ENCODE measurements around the gene PDSS2. TPM values are rescaled to one million over a fixed set of nuclear protein-coding genes. Genes with fewer than 3 reads are reported as not detected.
"Not testable (repeated sequence)": the region's sequence is repeated elsewhere in the genome, so short reads cannot be mapped to it uniquely, and the experiment has no call there.

The PDSS2 gene
- total RNA-seq, 1 experiment from 2014 or later: 8.2 TPM

DNA sequence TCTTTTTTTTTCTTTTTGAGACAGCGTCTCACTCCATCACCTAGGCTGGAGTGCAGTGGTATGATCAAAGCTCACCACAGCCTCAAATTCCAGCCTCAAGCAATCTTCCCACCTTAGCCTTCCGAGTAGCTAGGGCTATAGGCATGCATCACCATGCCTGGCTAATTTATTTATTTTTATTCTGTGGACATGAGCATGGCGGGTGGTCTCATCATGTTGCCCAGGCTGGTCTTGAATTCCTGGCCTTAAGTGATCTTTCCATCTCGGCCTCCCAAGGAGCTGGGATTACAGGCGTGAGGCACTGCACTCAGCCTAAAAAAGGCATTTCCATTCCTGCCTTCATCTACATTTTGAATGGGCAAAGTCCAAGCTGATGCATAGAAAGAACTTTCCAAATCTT lies 287.9 kb downstream of the PDSS2 start:
- no peak for DNase-seq (ENCODE audit: low spot score)

DNA sequence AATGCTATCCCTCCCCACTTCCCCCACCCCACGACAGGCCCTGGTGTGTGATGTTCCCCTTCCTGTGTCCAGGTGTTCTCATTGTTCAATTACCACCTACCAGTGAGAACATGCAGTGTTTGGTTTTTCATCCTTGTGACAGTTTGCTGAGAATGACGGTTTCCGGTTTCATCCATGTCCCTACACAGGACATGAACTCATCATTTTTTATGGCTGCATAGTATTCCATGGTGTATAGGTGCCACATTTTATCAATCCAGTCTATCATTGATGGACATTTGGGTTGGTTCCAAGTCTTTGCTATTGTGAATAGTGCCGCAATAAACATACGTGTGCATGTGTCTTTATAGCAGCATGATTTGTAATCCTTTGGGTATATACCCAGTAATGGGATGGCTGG lies 295.1 kb downstream of the PDSS2 start:
- not testable (repeated sequence) for DNase-seq (ENCODE audit: low spot score)

DNA sequence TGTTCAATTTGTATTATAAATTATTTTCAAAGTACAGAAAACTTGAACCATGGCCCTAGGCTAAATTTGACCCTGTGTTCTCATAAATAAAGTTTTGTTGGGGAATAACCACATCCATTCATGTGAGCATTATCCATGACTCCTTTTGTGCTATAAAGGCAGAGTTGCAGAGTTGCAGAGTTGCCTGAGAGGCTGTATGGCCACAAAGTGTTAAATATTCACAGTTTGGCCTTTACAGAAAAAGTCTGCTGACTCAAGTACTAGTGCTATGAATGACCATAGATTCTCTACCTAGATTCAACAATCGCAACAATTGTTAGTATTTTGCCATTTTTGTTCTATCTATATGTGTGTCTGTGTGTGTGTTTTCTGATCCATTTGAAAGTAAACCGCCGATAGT lies 297.8 kb downstream of the PDSS2 start:
- no peak for DNase-seq (ENCODE audit: low spot score)

DNA sequence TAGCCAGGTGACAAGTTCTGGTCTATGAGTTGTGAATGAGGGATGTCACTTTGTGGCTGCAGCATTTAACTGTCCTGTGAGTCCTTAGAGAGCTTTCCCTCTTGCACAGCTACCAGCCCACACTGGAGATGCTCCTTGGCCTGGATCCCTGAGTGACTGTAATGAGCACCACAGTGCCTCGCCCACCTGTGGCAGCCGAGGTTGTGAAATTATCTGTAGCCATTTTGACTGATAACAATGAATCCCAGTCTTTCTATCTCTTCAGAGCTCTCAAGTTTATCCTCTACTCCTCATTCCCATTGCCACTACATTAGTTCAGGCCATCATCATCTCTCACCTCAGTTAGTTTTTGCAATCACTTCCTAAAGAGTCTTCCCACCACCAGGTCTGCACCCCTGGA lies 302.7 kb downstream of the PDSS2 start:
- DNase-seq (ENCODE audit: low spot score): no peak

DNA sequence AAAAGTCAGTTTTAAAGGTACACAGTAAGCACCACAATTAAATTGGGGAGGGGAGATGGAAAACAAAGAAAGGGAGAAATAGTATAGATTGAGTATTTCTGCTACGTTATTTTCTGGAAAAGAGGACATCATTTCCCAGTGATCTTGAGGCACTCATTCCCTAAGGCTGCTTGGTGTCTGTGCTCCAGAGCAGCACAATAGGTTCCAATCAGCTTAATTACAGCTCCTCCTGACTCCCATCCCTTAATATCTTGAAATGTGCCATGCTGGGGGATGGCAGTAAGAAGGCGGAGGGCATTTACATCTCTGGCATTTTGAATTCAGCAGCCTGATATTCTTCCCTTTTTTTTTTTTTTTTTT lies 304.6 kb downstream of the PDSS2 start:
- no peak for DNase-seq (ENCODE audit: low spot score)

DNA sequence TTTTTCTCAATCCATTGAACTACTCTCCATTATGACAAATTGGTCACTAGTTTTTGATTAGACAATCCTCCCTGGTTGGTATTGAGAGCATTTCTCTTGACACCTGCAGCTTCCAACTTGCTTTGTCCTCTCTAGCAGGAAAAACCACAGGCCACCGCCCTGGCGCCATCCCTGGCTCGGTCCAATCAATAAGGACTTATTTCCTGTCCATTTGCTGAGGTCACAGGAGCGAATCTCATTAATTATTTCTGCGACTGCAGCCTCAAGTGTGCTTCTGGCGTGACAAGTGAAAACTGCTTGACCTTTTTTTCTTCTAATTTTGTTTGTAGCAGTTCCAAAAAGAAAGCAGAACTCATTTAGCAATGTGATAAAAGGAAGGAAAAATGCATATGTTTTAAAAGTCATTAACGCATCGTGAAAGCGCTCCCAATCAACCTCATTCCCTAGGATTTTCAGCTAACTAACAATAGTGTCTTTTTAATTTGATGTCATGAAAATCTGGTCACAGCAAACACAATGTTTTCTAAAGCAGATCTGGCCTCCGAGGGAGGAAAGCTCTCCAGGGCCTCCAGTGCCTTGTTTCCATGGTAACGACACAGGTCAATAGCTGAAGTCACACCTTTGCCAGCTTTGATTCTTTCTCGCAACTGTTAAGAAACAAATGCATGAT lies 305.1 kb downstream of the PDSS2 start:
- no peak for DNase-seq (ENCODE audit: low spot score)

DNA sequence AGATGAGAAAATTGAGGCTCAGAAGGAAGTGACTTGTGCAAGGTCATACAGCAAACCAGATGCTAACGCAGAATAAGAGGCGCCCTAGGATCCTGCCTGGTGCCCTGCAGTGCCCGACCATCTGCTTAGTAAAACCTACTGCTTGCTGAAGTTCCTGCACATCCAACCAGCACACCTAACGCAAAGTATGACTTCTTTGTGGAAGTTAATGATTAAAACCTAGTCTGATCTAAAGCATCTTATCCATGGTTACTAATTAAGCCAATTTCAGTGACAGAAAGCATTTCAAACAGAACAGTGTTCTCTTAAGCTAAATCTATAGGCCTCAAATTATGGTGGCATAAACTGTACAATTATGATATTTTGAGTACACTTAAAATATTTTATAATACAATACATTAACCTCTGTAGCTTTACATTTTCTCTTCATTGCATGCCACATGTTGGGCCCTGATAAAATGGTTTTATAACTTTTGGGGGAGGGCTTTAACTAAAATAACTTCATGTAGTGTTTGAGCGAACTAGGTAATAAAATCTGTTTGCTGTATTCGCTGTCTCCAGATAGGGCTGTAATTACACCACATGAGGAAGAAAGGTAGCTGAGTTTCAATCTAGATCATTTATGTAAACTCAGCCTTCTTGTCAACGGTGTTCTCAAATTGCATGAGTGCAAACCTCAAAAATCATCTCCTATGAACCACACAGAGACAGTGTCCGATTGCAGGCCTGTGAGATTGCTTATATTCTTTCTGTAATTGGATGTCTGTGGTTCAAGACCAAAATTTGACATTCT lies 306.5 kb downstream of the PDSS2 start:
- no peak for DNase-seq (ENCODE audit: low spot score)

DNA sequence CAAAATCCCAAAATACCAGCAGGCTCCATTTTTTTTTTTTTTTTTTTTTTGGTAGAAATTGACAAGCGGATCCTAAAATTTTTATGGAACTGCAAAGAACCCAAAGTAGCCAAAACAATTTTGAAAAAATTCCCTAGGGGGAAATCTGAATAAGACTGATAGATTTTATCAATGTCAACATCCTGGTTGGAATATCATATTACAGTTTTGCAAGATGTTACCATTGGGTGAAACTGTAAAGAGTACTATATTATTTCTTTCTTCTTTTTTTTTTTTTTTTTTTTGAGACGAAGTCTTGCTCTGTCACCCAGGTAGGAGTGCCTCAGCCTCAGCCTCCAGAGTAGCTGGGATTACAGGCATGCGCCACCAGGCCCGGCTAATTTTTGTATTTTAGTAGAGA lies 314.7 kb downstream of the PDSS2 start:
- no peak for DNase-seq (ENCODE audit: low spot score)

DNA sequence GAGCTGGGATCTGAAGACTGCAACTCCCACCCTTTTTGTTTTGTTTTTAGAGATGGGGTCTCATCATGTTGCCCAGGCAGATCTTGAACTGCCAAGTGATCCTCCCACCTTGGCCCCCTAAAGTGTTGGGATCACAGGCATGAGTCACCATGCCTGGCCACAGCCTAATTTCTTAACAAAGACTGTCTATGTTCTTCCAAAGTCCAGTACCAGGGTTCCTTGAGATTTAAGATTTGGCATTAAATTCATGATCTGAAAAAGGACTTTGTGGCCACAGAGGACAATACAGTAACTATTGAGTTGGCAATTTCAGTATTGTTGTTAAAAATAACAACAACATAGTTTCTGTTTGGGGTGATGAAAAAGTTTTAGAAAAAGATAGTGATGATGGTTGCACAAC lies 315.4 kb downstream of the PDSS2 start:
- no peak for DNase-seq (ENCODE audit: low spot score)

DNA sequence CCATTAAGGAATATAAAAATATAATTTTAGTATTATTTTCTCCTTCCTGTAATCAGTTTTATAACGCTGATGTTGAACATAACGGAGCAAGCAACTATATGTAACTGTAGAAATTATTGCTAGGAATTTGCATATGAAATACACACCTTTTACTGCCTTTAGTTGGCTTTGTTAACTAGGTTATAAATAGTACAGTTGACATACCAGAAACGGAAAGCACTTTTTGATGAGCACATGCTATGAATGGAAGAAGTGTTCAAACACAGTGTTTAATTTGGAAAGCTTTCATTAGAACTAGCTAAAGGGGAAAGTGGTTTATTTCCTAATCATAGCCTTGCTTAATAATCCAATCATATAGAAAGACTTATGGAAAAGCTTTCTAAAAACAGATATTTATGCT lies 318.8 kb downstream of the PDSS2 start:
- no peak for DNase-seq (ENCODE audit: low spot score)

DNA sequence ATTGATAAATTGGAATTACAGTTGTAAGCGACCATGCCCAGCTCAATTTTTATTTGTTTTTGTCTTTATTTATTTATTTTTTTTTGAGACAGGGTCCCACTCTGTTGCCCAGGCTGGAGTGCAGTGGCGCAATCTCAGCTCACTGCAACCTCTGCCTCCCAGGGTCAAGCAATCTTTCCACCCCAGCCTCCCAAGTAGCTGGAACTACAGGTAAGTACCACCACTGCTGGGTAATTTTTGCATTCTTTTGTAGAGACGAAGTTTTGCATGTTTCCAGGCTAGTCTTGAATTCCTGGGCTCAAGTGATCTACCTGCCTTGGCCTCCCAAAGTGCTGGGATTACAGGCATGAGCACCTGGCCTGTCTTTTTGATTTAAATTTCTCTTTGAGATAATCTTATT lies 323.0 kb downstream of the PDSS2 start:
- DNase-seq (ENCODE audit: low spot score): not testable (repeated sequence)

DNA sequence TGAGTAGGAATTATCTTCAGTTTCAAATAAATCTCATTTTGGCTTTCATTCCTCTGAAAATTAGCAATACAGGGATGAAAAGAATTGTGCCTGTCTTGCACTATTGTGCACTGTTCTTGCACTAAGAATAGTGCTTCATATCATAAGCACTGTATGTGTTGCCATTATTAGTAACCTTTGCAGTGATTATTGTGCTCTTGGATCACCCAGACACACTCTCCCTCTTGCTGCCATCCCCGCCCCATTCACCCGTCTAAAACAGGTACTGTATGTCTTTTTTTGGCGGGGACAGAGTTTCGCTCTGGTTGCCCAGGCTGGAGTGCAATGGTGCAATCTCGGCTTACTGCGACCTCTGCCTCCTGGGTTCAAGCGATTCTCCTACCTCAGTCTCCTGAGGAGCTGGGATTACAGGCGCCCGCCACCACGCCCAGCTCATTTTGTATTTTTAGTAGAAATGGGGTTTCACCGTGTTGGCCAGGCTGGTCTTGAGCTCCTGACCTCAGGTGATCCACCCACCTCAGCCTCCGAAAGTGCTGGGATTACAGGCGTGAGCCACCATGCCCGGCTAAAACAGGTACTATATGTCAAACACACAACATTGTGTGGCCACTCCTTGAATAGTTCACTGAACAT lies 324.2 kb downstream of the PDSS2 start:
- not testable (repeated sequence) for DNase-seq (ENCODE audit: low spot score)

DNA sequence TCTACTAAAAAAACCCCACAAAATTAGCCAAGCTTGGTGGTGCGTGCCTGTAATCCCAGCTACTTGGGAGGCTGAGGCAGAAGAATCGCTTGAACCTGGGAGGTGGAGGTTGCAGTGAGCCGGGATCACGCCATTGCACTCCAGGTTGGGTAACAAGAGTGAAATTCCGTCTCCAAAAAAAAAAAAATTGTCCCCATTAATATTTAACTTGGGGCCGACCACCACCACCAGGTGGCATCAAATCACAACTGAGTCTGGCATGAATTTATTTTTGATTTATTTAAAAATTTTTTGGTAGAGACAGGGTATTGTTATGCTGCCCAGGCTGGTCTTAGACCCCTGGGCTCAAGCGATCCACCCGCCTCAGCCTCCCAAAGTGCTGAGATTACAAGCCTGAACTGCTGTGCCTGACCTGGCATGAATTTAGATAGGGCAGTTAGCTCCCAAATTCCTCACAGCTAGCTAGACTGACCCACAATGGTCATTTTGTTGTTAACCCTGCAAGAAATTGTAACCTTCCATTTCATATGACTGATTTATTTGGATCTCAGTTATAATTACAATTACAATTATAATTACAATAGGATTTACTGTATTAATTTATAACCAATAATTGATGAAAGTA lies 326.9 kb downstream of the PDSS2 start:
- DNase-seq (ENCODE audit: low spot score): no peak

DNA sequence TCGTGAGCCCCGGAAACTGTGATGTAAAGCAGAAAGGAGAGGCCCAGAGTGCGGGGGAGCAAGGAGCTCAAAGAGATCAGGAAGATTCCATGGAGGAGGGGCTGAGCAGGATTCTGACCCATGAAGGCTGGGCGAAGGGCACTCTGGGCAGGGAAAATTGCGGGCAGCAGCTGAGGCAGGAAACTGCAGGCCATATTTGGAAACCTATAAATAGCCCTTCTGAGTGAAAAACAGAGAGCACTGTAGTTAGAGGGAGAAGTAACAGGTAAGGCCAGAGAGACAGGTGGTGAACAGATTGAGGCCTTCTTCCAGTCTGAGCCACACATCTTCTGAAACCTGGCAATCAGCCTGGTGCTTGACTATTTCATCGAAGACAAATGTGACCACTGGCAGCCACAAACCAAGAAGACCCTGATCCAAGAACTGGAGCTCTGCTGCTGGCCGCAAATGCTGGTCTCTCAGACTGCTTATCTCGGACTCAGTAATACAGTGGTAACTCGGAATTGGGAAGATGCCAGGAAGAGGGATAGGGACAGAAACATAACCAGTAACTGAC lies 329.9 kb downstream of the PDSS2 start:
- no peak for DNase-seq (ENCODE audit: low spot score)

DNA sequence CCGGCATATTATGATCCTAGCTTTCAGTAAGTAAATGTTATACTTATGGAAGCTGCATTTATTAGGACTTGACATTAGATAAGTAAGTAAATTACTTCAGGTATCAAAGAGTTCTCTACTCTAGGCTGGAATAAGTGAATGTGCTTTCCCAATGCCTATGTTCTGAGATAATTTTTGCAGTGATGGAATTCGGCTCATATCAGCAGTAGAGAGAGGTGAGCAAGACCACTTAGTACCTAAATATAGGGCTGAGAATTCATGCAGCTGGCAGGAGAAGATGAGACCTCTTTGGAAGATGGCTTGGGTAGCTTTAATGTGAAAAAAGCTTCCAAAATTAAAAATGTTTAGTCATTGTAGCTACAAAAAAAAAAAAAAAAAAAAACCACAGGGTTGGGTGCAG lies 330.8 kb downstream of the PDSS2 start:
- no peak for DNase-seq (ENCODE audit: low spot score)

DNA sequence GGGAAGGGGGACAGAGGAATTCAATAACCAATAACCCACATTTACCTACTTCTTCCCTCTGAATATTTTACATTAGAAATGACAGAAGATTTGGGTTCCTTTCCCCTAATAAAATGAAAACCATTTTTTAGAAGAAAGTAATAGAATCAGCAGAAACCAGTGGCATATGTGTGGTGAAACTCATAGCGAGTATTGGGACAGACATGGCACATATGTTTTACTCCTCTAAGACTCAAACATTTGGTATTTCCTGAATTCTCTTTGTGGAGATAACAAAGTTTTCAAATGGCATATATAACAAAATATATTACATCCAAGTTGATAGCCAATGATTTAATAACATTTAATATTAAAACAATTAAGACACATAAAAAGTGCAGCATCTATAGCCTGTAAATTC lies 331.2 kb downstream of the PDSS2 start:
- no peak for DNase-seq (ENCODE audit: low spot score)

DNA sequence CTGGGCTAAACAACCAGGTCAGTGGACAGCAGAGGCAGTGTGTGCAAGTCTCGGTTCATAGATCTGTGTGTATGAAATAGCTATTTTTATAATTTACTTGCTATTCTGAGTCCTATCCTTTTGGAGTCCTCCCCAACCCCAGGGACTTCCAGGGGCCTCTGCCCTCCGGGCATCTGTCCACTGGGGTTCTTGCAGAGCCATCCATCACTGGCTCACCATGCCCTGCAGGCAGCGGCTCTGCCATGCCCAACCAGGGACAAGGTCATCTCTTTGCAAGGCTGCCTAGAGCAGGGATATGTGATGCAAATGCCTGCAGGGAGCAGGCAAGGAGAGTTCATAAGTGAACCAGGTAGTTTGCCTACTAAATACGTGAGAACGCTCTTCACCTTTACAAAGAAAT lies 333.6 kb downstream of the PDSS2 start:
- no peak for DNase-seq (ENCODE audit: low spot score)

DNA sequence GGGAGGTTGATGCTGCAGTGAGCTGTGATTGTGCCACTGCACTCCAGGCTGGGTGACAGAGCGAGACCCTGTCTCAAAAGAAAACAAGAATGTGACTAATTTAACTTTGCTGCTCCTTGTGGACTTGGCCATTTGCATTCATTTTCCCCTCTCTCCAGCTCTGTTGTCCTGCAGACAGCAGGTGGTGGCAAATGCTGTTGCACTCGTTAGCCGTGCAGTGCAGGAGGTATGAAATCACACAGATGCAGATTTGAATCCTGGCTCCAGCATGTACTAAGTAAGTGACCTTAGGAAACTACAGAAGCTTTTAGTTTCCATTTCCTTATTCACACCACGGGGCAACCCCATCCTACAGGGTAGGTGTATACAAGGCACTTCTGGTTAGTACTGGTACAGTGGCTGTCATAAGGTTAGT lies 334.4 kb downstream of the PDSS2 start:
- DNase-seq (ENCODE audit: low spot score): no peak

DNA sequence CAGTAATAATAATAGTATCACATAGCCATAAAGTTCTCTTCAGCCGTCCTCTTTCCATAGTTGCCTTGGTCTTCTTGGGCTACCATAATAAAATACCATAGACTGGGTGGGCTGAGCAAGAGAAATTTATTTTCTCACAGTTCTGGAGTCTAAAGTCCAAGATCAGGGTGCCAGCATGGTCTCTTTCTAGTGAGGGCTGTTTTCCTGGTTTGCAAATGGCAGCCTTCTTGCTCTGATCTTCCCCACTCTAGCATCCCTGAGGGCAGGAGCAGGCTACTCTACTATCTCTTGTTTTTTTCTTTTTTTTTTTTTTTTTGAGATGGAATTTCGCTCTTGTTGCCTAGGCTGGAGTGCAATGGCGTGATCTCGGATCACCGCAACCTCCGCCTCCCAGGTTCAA lies 335.9 kb downstream of the PDSS2 start:
- DNase-seq (ENCODE audit: low spot score): no peak

DNA sequence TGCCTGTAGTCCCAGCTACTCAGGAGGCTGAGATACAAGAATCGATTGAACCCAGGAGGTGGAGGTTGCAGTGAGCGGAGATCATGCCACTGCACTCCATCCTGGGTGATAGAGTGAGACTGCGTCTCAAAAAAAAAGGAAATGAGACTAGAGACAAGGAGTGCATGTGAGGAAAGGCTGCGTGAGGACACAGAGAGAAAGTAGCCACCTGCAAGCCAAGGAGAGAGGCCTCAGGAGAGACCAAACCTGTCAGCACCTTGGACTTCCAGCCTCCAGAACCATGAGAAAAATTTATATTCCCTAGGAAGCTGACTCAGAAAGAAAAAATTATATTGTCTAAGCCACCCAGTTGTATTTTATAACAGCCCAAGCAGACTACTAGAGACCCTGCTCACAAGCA lies 336.6 kb downstream of the PDSS2 start:
- no peak for DNase-seq (ENCODE audit: low spot score)

DNA sequence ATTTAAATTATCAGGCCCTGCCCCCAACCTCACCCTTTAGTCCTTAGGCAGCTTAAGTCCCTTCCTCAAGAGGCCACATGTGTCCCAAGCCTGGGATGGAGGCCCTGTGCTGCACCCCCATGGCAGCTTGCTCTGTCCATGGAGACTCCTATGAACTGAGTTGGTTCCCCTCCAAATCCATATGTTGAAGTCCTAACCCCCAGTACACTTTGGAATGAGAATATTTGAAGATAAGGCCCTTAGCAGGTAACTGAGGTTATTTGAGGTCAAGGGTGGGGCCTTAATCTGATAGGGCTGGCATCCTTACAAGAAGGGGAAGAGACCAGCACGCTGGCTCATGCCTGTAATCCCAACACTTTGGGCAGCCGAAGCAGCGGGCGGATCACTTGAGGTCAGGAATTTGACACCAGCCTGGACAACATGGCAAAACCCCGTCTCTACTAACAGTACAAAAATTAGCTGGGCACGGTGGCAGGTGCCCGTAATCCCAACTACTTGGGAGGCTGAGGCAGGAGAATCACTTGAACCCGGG lies 337.3 kb downstream of the PDSS2 start:
- no peak for DNase-seq (ENCODE audit: low spot score)

DNA sequence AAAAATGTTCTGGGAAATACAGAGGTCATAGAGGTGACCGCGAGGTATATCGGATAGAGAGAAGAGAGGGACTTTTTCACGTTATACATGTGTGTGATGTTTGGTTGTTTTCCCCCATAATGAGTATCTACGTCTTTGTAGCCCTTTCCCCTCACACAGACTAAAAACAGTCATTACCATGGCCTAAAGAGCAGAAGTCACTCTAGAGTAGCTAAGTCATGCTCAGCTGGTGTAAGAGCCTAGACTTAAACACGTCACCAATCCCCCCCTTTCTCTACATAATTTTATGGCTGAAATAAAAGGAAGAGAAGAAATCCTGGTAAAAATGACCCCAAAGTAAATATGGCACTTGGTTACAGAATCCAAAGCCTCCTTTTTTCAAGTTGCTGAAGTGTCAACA lies 338.1 kb downstream of the PDSS2 start:
- DNase-seq (ENCODE audit: low spot score): no peak
